Fibroblast of the conjunctiva (primary cell): Measurements from ENCODE around the gene CLEC16A.

Source experiments
- DNase-seq: peaks from one replicate; pipeline ENCODE4 v3.0.0-alpha.2; 2010; ENCODE audit warnings: low read depth

The CLEC16A gene

DNA sequence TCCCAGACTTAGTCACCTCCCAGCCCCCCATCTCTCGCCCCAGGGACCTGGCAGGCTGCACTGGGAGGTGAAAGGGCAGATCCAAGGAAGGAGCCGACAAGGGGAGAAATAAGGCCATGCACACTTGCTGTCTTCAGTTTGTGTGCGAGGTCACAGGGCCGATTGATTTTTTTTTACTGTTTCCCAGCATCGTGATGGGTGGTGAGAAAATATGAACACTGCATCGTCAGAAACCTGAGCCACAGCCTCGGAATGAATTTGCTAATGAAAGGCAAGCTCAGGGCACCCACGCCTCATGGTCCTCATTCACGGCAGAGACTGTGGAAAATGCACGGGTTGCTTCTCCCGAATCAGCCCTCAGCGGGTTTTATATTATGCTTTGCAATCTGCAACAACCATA, 213.7 kb downstream of the CLEC16A start:
- DNase-seq: no peak

- DNase-seq: no peak
These were observed 214.9 kb downstream of the CLEC16A start for GRCh38 chr16:11159282-11159681.

DNA sequence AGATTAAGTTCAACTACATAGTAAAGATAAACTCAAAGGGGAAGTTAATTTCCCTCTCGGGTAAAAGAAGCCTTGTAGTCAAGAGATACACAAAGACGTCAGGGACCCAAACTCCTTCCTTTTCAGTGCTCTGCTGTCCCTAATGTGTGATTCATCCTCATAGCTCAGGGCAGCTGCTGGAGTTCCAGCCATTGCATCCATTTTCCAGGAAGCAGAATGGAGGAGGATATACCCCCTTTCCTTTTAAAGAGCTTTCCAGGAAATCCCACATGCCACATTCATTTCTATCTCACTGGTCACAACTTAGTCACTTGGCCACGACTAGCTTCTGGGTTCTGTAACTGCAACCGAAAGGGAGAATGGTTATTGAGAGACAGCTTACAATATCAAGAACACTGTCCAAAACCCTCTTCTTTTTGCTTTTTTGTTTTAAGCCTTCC, 216.3 kb downstream of the CLEC16A start:
- no peak for DNase-seq

GRCh38 chr16:11161439-11161838, 217.1 kb downstream of the CLEC16A start:
- no peak for DNase-seq

DNA sequence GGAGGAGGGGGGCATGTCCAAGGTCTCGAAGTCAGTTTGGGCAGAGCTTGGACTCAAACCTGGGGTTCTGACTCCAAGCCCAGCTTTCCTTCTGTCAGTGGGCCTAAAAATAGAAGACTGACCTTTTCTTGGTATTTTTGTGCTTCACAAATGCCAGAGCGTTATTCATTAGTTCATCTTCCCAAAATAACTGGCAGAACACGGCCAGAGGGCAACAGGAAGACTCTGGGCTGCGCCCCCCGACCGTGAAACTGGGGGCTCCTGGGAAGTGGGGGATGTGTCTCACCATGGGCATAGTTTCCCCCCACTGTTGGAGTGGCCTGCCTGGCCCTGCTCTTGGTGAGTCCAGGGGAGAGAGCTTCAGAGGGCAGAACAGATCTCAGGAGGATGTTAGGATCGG, 217.6 kb downstream of the CLEC16A start:
- DNase-seq: no peak

- no peak for DNase-seq
These were observed 218.4 kb downstream of the CLEC16A start for GRCh38 chr16:11162586-11163268.

DNA sequence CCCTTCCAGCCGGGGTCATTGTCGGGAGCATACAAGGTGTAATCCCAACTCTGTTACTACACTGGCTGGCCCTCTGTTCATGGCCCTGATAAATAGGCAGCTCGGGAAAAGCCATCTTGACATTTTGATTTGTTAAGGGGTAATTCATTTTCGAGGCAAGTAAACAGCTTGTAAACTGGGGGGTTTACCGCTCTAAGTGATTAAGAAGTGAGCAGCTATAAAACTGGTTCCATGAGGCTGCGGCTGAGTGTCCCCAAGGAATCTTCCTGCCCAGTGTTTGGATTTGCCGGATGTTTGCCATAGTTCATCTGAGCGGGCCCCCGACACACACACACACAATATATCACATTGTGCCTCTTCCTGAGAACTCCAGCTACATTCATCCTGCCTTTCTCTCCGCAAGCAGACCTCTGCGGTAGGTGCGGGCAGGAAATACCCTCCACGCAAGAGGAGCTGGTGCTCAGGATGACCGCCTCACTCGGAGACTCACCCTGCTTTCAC, 219.4 kb downstream of the CLEC16A start:
- no peak for DNase-seq

DNA sequence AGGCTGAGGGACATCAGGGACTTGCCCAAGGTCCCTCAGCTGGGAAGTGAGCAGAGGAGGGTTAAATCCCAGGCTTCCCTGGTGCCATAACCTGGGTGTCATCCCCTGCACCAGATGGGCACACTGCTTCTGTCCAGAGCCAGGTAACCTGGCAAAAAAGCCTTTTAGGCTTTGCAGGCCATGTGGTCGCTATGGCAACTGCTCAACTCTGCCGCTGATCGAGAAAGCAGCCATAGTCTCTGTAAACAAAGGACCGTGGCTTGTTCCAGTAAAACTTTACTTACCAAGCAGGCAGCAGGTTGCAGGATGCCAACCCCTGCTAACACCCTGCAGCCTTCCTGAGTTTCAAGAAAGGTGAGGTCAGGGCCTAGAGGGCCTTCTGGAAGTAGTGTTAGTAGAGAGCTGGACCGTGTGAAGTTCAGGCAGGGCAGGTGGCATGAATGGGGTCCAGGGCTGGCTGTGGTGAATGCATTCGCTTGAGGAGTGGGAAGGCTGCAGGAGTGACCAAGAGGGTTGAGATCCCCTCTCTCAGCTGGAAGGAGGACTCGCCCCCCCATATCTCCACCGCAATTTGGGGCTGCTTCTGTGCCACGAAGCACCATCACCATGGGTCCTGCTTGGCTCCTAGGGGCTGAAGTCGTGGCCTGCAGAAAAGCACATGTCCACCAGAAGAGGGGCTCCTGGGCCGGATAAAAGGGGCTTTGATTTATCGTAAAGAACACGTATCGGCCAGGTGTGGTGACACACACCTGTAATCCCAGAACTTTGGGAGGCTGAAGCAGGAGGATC, 220.3 kb downstream of the CLEC16A start:
- DNase-seq: no peak

- no peak for DNase-seq
These were observed 221.0 kb downstream of the CLEC16A start for GRCh38 chr16:11165349-11165748.

GRCh38 chr16:11165894-11166665, 221.7 kb downstream of the CLEC16A start:
- no peak for DNase-seq

DNA sequence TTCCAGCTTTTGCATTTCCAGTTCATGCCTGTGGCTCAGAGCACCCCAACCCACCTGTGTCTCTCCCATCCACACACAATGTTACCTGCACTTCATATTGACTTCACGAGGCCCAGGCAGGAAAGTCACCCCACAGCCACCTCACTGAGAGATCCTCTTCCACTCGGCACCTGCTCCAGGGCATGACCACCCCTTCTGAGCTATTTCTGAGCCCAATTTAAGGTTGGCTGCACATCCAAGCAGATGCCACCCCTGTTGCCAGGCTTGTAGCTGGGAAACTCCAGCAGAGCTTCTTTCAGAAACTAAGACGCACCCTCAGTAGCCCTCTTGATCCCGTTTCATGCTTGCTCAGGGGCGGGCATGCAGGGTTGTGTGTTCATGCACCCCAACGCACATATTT, 223.2 kb downstream of the CLEC16A start:
- DNase-seq: no peak

GRCh38 chr16:11168386-11169051, 224.2 kb downstream of the CLEC16A start:
- no peak for DNase-seq

DNA sequence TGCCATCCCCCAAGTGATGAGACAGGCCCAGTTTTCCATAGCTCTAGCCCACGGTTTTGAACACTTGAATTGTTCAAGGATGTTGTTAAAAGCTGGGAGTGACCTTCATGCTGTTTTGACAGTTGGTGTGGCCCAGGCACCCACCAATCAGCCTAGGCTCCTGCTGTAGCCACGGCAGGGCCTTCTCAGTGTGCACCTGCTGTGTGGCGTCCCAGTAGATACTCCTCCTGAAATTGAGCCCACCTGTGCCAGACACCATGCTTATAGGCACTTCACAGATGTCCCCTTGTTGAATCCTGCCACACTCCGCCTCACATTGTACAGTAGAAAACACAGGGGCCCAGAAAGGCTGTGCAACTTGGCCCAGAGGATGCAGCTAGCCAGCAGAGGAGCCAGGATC, 225.3 kb downstream of the CLEC16A start:
- no peak for DNase-seq

- DNase-seq: no peak
These were observed 225.8 kb downstream of the CLEC16A start for GRCh38 chr16:11170201-11170600.

DNA sequence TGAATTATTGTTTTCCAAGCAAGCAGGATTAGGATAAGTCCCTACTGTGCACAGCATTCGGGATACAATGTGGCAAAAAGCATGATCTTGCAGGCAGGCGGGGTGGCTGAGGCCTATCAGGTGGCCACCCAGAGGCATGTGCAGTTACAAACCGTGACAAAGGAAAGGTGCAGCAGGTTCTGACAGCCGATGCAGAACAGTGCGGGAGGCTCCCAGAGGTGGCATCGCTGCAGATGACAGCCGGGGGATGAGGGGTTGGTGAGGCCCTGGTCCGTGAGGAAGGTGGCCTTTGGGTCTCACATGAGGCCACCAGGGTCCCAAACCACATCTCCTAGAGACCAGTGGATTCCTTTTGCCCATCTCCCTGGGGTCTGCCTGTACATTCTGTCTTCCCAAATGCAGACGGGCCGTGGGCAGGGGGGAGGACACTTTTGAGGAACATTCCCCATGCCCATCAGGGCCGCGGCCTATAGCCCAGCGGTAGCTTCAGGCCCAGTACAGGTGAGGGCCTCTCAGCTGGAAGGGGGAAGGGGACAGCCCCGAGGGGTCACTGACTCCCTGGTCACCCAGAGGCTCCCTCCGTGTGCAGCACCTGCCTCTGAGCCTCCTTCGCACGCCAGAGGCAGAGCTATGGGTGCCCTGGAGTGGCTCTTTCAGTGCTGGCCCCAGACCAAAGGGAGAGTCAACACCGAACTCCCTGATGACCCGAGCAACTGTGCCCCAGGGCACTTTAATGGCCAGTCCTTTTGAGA, 226.5 kb downstream of the CLEC16A start:
- DNase-seq: no peak

DNA sequence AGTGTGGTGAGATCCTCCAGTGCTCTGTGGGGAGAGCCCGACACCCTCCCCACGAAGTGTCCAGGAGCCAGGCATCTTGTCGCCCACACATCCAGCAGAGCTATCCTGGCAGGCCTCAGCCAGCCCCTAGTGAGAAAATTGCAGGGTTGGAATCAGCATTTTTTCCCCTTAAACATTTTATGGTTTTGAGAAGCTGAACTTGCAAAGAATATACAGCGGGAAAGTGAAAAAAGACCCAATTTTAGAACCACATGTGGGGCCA, 227.0 kb downstream of the CLEC16A start:
- DNase-seq: no peak

GRCh38 chr16:11171757-11172299, 227.5 kb downstream of the CLEC16A start:
- DNase-seq: no peak

GRCh38 chr16:11173426-11173825, 229.1 kb downstream of the CLEC16A start:
- no peak for DNase-seq

- DNase-seq: no peak
These were observed 229.8 kb downstream of the CLEC16A start for GRCh38 chr16:11174141-11174540.

GRCh38 chr16:11175106-11175786, 230.9 kb downstream of the CLEC16A start:
- DNase-seq: no peak
